ENCODE results near the gene CD207. TPM values are rescaled to one million over a fixed set of nuclear protein-coding genes. Genes with fewer than 3 reads are reported as not detected.

The CD207 gene
- total and polyA plus RNA-seq, 2 of the 8 experiments (the other 6 are each of a cell fraction or from before 2014, with no cell fraction given), result not detected

- TF ChIP-seq HDAC6 (IDR thresholded peaks at IDR 0.05; ENCODE audit: low read depth, low read length), result no peak
- TF ChIP-seq SIRT6 (IDR thresholded peaks at IDR 0.05; ENCODE audit: low read length), result no peak
- TF ChIP-seq KDM4A (IDR thresholded peaks at IDR 0.05; ENCODE audit: low read depth, low read length, severe bottlenecking), result no peak
- peak; percentile 75 to 92 (median 86) for TF ChIP-seq CTCF (IDR thresholded peaks at IDR 0.05; ENCODE audit: control extremely low read depth in 1 of 3, insufficient read depth in 1 of 3, low read depth in 1 of 3, low read length in 3 of 3)
- TF ChIP-seq SIN3A (conservative IDR thresholded peaks at IDR 0.05 in 1 of 2, IDR thresholded peaks at IDR 0.05 in 1 of 2; ENCODE audit: low read depth in 1 of 2, low read length in 2 of 2), result 0 out of 4 replicates have a peak, but pooled peaks of 1 of the 2 experiments have one; percentile 31
- no peak for TF ChIP-seq BACH1 (IDR thresholded peaks at IDR 0.05; ENCODE audit: low read length)
- no peak for TF ChIP-seq CHD1 (IDR thresholded peaks at IDR 0.05; ENCODE audit: low read depth, low read length)
- TF ChIP-seq MAX (IDR thresholded peaks at IDR 0.05), result 0 out of 2 replicates have a peak, but pooled peaks have one; percentile 5
Observed at GRCh38 chr2:70789304-70790135, 46.1 kb downstream of the CD207 start (continued).

Data from H1 (cell line).